ENCODE data around the gene MAPKAPK2. TPM values are rescaled to one million over a fixed set of nuclear protein-coding genes. Genes with fewer than 3 reads are reported as not detected.
A peak's percentile ranks its signal among the peaks of the same experiment; 100 is the strongest.

The MAPKAPK2 gene
- total RNA-seq, 1 experiment from 2014 or later: 54.9 TPM

DNA sequence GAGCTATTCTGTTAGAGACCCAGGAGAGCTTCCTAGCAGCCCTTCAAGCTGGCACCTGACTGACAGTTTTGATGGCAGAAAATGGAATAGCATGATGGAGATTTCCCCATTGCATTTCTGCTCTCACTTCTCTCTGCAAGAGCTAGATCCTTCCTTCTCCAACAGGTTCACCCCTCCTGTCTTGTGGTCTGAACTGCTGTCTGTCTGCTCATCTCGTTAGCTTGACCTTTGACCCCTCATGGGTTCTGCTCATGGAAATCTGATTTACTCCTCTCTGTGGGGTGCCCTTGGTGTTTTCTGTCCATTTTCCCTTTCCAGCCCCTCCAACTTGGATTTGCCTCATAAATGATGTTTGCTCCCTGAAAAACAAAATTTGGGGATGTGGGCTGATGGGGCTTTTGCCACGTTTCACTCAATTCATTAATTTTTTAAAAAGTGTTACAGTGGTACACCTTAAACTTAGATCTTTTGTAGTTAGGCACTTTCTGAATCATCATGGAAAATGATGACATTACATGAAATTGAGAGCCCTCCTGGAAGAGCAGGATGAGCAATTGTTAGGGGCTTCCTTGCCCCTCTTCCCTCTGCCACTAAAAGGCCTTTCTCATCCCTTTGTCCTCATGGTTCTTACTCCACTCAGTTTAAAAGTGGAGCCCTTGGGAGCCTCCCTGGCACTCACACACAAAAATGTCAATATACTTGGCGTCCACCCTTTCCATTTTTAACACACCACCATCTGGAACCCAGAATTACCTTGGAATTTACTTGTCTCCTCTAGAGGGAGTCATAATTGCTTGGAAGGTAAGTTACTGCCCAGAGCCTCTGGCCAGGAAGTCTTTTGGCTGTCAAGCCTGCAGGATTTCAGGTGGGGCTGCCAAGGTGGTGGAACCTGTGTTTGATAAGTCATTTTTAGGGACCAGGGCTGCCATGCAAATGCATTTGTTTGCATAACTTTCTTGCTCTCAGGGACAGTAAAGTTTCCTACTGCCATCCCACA is 54.0 kb downstream of the MAPKAPK2 start:
- no peaks in the 10 kb centered on the region for H3K36me3 Mint-ChIP-seq
- DNase-seq (ENCODE audit: low spot score) (peak; percentile 38), ATAC-seq (peak; percentile 65)
- H3K27ac Mint-ChIP-seq: no peak overlapping the region
- no peaks in the 10 kb centered on the region; the same call in 1 of the 2 replicates for H3K27me3 Mint-ChIP-seq (ENCODE audit: low read depth)
- no peak overlapping the region for H3K4me3 Mint-ChIP-seq
- CTCF ChIA-PET: interaction anchor here (0.6 to 1.9 kb wide), 16 partner anchors 11 to 244 kb away, joined by 3 to 9 read pairs (median 4); partner anchors contain the start of gene IL10
- POLR2A ChIA-PET: no interaction called here
- no peaks in the 10 kb centered on the region for H3K9me3 Mint-ChIP-seq
- H3K4me1 Mint-ChIP-seq: peaks cover 14% of the 10 kb centered on the region
- TF ChIP-seq NFYB (CRISPR knock-in tag; conservative IDR thresholded peaks at IDR 0.05; ENCODE audit: low read depth): no peak
- TF ChIP-seq, protein P1, sequence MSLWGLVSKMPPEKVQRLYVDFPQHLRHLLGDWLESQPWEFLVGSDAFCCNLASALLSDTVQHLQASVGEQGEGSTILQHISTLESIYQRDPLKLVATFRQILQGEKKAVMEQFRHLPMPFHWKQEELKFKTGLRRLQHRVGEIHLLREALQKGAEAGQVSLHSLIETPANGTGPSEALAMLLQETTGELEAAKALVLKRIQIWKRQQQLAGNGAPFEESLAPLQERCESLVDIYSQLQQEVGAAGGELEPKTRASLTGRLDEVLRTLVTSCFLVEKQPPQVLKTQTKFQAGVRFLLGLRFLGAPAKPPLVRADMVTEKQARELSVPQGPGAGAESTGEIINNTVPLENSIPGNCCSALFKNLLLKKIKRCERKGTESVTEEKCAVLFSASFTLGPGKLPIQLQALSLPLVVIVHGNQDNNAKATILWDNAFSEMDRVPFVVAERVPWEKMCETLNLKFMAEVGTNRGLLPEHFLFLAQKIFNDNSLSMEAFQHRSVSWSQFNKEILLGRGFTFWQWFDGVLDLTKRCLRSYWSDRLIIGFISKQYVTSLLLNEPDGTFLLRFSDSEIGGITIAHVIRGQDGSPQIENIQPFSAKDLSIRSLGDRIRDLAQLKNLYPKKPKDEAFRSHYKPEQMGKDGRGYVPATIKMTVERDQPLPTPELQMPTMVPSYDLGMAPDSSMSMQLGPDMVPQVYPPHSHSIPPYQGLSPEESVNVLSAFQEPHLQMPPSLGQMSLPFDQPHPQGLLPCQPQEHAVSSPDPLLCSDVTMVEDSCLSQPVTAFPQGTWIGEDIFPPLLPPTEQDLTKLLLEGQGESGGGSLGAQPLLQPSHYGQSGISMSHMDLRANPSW (CRISPR knock-in tag; conservative IDR thresholded peaks at IDR 0.05; ENCODE audit: low read depth): no peak
- no peak for TF ChIP-seq RELA (CRISPR knock-in tag; IDR thresholded peaks at IDR 0.05; ENCODE audit: borderline replicate concordance)
- TF ChIP-seq, protein P2, sequence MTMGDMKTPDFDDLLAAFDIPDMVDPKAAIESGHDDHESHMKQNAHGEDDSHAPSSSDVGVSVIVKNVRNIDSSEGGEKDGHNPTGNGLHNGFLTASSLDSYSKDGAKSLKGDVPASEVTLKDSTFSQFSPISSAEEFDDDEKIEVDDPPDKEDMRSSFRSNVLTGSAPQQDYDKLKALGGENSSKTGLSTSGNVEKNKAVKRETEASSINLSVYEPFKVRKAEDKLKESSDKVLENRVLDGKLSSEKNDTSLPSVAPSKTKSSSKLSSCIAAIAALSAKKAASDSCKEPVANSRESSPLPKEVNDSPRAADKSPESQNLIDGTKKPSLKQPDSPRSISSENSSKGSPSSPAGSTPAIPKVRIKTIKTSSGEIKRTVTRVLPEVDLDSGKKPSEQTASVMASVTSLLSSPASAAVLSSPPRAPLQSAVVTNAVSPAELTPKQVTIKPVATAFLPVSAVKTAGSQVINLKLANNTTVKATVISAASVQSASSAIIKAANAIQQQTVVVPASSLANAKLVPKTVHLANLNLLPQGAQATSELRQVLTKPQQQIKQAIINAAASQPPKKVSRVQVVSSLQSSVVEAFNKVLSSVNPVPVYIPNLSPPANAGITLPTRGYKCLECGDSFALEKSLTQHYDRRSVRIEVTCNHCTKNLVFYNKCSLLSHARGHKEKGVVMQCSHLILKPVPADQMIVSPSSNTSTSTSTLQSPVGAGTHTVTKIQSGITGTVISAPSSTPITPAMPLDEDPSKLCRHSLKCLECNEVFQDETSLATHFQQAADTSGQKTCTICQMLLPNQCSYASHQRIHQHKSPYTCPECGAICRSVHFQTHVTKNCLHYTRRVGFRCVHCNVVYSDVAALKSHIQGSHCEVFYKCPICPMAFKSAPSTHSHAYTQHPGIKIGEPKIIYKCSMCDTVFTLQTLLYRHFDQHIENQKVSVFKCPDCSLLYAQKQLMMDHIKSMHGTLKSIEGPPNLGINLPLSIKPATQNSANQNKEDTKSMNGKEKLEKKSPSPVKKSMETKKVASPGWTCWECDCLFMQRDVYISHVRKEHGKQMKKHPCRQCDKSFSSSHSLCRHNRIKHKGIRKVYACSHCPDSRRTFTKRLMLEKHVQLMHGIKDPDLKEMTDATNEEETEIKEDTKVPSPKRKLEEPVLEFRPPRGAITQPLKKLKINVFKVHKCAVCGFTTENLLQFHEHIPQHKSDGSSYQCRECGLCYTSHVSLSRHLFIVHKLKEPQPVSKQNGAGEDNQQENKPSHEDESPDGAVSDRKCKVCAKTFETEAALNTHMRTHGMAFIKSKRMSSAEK (CRISPR knock-in tag; IDR thresholded peaks at IDR 0.05; ENCODE audit: borderline replicate concordance): no peak
- no peak for TF ChIP-seq ELF4 (CRISPR knock-in tag; IDR thresholded peaks at IDR 0.05; ENCODE audit: low read depth)
- TF ChIP-seq NR3C1 (CRISPR knock-in tag; conservative IDR thresholded peaks at IDR 0.05; ENCODE audit: low read depth): no peak
- TF ChIP-seq, protein P3, sequence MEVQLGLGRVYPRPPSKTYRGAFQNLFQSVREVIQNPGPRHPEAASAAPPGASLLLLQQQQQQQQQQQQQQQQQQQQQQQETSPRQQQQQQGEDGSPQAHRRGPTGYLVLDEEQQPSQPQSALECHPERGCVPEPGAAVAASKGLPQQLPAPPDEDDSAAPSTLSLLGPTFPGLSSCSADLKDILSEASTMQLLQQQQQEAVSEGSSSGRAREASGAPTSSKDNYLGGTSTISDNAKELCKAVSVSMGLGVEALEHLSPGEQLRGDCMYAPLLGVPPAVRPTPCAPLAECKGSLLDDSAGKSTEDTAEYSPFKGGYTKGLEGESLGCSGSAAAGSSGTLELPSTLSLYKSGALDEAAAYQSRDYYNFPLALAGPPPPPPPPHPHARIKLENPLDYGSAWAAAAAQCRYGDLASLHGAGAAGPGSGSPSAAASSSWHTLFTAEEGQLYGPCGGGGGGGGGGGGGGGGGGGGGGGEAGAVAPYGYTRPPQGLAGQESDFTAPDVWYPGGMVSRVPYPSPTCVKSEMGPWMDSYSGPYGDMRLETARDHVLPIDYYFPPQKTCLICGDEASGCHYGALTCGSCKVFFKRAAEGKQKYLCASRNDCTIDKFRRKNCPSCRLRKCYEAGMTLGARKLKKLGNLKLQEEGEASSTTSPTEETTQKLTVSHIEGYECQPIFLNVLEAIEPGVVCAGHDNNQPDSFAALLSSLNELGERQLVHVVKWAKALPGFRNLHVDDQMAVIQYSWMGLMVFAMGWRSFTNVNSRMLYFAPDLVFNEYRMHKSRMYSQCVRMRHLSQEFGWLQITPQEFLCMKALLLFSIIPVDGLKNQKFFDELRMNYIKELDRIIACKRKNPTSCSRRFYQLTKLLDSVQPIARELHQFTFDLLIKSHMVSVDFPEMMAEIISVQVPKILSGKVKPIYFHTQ (CRISPR knock-in tag; IDR thresholded peaks at IDR 0.05): no peak
- TF ChIP-seq, protein P4, sequence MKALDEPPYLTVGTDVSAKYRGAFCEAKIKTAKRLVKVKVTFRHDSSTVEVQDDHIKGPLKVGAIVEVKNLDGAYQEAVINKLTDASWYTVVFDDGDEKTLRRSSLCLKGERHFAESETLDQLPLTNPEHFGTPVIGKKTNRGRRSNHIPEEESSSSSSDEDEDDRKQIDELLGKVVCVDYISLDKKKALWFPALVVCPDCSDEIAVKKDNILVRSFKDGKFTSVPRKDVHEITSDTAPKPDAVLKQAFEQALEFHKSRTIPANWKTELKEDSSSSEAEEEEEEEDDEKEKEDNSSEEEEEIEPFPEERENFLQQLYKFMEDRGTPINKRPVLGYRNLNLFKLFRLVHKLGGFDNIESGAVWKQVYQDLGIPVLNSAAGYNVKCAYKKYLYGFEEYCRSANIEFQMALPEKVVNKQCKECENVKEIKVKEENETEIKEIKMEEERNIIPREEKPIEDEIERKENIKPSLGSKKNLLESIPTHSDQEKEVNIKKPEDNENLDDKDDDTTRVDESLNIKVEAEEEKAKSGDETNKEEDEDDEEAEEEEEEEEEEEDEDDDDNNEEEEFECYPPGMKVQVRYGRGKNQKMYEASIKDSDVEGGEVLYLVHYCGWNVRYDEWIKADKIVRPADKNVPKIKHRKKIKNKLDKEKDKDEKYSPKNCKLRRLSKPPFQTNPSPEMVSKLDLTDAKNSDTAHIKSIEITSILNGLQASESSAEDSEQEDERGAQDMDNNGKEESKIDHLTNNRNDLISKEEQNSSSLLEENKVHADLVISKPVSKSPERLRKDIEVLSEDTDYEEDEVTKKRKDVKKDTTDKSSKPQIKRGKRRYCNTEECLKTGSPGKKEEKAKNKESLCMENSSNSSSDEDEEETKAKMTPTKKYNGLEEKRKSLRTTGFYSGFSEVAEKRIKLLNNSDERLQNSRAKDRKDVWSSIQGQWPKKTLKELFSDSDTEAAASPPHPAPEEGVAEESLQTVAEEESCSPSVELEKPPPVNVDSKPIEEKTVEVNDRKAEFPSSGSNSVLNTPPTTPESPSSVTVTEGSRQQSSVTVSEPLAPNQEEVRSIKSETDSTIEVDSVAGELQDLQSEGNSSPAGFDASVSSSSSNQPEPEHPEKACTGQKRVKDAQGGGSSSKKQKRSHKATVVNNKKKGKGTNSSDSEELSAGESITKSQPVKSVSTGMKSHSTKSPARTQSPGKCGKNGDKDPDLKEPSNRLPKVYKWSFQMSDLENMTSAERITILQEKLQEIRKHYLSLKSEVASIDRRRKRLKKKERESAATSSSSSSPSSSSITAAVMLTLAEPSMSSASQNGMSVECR (CRISPR knock-in tag; IDR thresholded peaks at IDR 0.05; ENCODE audit: borderline replicate concordance): no peak
- TF ChIP-seq, protein P5, sequence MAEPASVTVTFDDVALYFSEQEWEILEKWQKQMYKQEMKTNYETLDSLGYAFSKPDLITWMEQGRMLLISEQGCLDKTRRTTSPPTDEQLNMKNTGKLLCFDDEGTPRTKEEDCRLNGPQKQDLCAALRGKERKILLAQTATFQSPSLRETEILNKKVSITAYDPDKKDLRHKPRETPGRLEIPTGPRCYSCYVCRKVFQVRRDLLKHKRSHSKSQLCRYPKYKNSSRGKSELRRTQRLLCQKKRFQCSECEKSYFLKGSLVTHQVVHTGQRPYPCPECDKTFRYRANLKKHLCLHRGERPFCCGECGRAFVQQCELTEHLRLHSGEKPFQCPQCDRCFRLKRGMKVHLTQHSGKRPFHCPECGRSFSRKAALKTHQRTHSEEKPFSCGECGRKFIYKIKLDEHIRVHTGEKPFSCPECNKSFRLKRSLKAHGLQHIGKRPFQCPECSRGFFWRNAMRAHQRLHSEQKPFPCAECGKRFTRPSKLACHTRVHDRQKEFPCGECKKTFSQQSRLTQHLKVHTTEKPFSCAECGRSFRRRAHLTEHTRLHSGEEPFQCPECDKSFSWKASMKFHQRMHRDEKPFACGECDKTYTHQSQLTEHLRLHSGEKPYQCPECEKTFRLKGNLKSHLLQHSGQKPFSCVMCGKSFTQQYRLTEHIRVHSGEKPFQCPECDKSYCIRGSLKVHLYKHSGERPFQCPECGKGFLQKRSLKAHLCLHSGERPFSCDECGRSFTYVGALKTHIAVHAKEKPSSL (CRISPR knock-in tag; conservative IDR thresholded peaks at IDR 0.05): no peak
- no peak for TF ChIP-seq GABPB1 (CRISPR knock-in tag; IDR thresholded peaks at IDR 0.05)
